SK-N-MC (cell line): ENCODE data around the gene CCDC92B.
"Not testable (repeated sequence)": the region's sequence is repeated elsewhere in the genome, so short reads cannot be mapped to it uniquely, and the experiment has no call there.

Experiments used
- DNase-seq: peaks from one replicate; pipeline ENCODE4 v3.0.0-alpha.2; 2011; ENCODE audit warnings: low read depth, low spot score
- H3K27ac ChIP-seq: fragments of 200-600 bp; sonication (generic); 2 replicates; pipeline ENCODE4 v1.5.1; 2016; ENCODE audit warnings: mixed run types
- H3K36me3 ChIP-seq: fragments of 200-600 bp; sonication (generic); 2 replicates; pipeline ENCODE4 v1.6.1; 2017; ENCODE audit warnings: antibody characterized with exemption, low read length, mixed read lengths; ENCODE audit not compliant: insufficient read depth
- H3K4me3 ChIP-seq: fragments of 200-600 bp; sonication (generic); 2 replicates; pipeline ENCODE4 v1.5.1; 2016
- H3K9ac ChIP-seq: fragments of 200-600 bp; sonication (generic); 2 replicates; pipeline ENCODE4 v1.8.0; 2017; ENCODE audit warnings: mixed run types, mixed read lengths; ENCODE audit not compliant: insufficient read length
- H3K9me3 ChIP-seq: fragments of 200-600 bp; sonication (generic); 2 replicates; pipeline ENCODE4 v1.6.1; 2017; ENCODE audit warnings: low read depth, mild to moderate bottlenecking, antibody characterized with exemption, low read length, moderate library complexity, mixed read lengths
- EZH2 ChIP-seq: fragments of 200-600 bp; sonication (generic); IDR thresholded peaks from one replicate; pipeline ENCODE4 v1.6.1; 2017; ENCODE audit warnings: antibody characterized with exemption
- FOXP2 ChIP-seq: optimal IDR thresholded peaks from 2 replicates; pipeline ENCODE3; 2011; ENCODE audit warnings: mild to moderate bottlenecking, moderate library complexity; ENCODE audit not compliant: insufficient read depth; ENCODE audit errors: extremely low read length, control extremely low read depth
- POLR2AphosphoS5 ChIP-seq: IDR thresholded peaks from 2 replicates; pipeline ENCODE4 v1.6.1; 2012; ENCODE audit warnings: mild to moderate bottlenecking, low read depth, low read length, borderline replicate concordance

Gene CCDC92B

GRCh38 chr17:2700030-2700490 lies 49.4 kb downstream of the CCDC92B start:
- Histone ChIP-seq H3K4me3 (no peak overlapping the region), H3K9me3 (no peaks in the 10 kb centered on the region), H3K9ac (no peak overlapping the region), H3K27ac (no peak overlapping the region), H3K36me3 (peaks cover 61% of the 10 kb centered on the region)
- no peak for DNase-seq
- TF ChIP-seq FOXP2 (no peak), EZH2 (no peak), POLR2AphosphoS5 (no peak)

GRCh38 chr17:2699216-2699805 lies 50.1 kb downstream of the CCDC92B start:
- not testable (repeated sequence) for H3K4me3 ChIP-seq, H3K9ac ChIP-seq, H3K9me3 ChIP-seq, H3K27ac ChIP-seq, DNase-seq
- H3K36me3 ChIP-seq = peaks cover 62% of the 10 kb centered on the region

- Histone ChIP-seq H3K9ac (no peak overlapping the region), H3K27ac (no peak overlapping the region), H3K9me3 (no peaks in the 10 kb centered on the region), H3K36me3 (peaks cover 58% of the 10 kb centered on the region), H3K4me3 (no peak overlapping the region)
- DNase-seq = no peak
- no peak for TF ChIP-seq EZH2
- no peak for TF ChIP-seq FOXP2
- TF ChIP-seq POLR2AphosphoS5 = no peak
Measured at GRCh38 chr17:2697611-2698162, 51.8 kb downstream of the CCDC92B start.

- no peak for DNase-seq
- Histone ChIP-seq H3K36me3 (peaks cover 58% of the 10 kb centered on the region), H3K9me3 (no peaks in the 10 kb centered on the region), H3K9ac (no peak overlapping the region), H3K27ac (no peak overlapping the region), H3K4me3 (no peak overlapping the region)
- TF ChIP-seq POLR2AphosphoS5 = no peak
- no peak for TF ChIP-seq FOXP2
- TF ChIP-seq EZH2 = no peak
Measured at GRCh38 chr17:2695961-2696760, 53.3 kb downstream of the CCDC92B start.

- Histone ChIP-seq H3K9me3 (no peaks in the 10 kb centered on the region), H3K27ac (no peak overlapping the region), H3K36me3 (peaks cover 52% of the 10 kb centered on the region), H3K9ac (no peak overlapping the region), H3K4me3 (no peak overlapping the region)
- DNase-seq = no peak
- no peak for TF ChIP-seq EZH2
- no peak for TF ChIP-seq POLR2AphosphoS5
- no peak for TF ChIP-seq FOXP2
Measured at GRCh38 chr17:2695243-2695960, 54.0 kb downstream of the CCDC92B start.

- Histone ChIP-seq H3K4me3 (no peak overlapping the region), H3K9ac (no peak overlapping the region), H3K9me3 (no peaks in the 10 kb centered on the region), H3K36me3 (peaks cover 46% of the 10 kb centered on the region), H3K27ac (no peak overlapping the region)
- no peak for DNase-seq
- TF ChIP-seq EZH2 = no peak
- no peak for TF ChIP-seq POLR2AphosphoS5
- no peak for TF ChIP-seq FOXP2
Measured at GRCh38 chr17:2694381-2695242, 54.8 kb downstream of the CCDC92B start.

GRCh38 chr17:2693561-2694380 lies 55.7 kb downstream of the CCDC92B start:
- Histone ChIP-seq H3K9ac (no peak overlapping the region), H3K36me3 (peaks cover 40% of the 10 kb centered on the region), H3K9me3 (no peaks in the 10 kb centered on the region), H3K27ac (no peak overlapping the region), H3K4me3 (no peak overlapping the region)
- no peak for DNase-seq
- TF ChIP-seq EZH2 (no peak), POLR2AphosphoS5 (no peak), FOXP2 (no peak)
